LNCaP clone FGC (cell line): ENCODE measurements around the gene ZBTB16.
A peak's percentile ranks its signal among the peaks of the same experiment; 100 is the strongest.

ENCODE experiments used
- DNase-seq: peaks from one replicate; pipeline ENCODE4 v3.0.0-alpha.2; 2011; ENCODE audit warnings: low read depth
- H3K4me3 ChIP-seq: 2 replicates; pipeline ENCODE4 v1.5.1; 2011; ENCODE audit warnings: mild to moderate bottlenecking, low read depth, low read length, control low read depth
- TF ChIP-seq, protein P1 (sequence below): IDR thresholded peaks from 2 replicates; pipeline ENCODE4 v1.5.1; 2012; ENCODE audit warnings: mild to moderate bottlenecking; ENCODE audit not compliant: control insufficient read depth, insufficient read depth; ENCODE audit errors: extremely low read depth

Gene ZBTB16

DNA sequence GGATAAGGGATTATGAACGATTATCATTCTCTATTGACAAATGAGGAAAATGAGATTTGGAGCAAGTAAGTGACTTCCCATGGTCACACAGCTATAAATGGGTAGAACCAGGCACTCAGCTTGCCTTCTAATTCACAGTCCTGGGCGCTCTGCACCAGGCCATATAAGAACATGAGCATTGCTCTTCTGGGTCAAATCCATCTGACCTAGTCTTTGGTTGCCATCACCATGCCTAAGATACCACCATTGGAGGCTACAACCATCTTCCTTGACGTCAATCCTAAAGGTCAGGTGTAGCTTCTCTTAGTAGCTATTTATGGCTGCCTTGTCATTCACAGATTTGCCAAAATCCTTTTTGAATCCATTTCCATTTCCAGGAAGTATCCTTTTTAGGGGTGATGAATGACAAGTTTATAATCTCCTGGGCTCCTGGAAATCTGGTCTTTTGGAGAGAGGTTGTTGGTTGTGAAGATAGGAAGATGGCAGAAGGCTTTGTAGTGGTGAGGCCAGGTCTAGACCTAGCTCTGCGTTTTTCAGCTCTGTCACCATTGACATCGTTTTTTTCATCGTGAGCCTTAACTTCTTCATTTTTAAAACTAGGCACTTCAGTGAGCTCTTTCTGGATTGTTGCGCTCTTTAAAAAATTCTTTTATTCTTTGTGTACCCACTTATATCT, 11.1 kb downstream of the ZBTB16 start:
- TF ChIP-seq, protein P1, sequence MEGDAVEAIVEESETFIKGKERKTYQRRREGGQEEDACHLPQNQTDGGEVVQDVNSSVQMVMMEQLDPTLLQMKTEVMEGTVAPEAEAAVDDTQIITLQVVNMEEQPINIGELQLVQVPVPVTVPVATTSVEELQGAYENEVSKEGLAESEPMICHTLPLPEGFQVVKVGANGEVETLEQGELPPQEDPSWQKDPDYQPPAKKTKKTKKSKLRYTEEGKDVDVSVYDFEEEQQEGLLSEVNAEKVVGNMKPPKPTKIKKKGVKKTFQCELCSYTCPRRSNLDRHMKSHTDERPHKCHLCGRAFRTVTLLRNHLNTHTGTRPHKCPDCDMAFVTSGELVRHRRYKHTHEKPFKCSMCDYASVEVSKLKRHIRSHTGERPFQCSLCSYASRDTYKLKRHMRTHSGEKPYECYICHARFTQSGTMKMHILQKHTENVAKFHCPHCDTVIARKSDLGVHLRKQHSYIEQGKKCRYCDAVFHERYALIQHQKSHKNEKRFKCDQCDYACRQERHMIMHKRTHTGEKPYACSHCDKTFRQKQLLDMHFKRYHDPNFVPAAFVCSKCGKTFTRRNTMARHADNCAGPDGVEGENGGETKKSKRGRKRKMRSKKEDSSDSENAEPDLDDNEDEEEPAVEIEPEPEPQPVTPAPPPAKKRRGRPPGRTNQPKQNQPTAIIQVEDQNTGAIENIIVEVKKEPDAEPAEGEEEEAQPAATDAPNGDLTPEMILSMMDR = no peak
- no peak for DNase-seq
- H3K4me3 ChIP-seq = no peak overlapping the region

DNA sequence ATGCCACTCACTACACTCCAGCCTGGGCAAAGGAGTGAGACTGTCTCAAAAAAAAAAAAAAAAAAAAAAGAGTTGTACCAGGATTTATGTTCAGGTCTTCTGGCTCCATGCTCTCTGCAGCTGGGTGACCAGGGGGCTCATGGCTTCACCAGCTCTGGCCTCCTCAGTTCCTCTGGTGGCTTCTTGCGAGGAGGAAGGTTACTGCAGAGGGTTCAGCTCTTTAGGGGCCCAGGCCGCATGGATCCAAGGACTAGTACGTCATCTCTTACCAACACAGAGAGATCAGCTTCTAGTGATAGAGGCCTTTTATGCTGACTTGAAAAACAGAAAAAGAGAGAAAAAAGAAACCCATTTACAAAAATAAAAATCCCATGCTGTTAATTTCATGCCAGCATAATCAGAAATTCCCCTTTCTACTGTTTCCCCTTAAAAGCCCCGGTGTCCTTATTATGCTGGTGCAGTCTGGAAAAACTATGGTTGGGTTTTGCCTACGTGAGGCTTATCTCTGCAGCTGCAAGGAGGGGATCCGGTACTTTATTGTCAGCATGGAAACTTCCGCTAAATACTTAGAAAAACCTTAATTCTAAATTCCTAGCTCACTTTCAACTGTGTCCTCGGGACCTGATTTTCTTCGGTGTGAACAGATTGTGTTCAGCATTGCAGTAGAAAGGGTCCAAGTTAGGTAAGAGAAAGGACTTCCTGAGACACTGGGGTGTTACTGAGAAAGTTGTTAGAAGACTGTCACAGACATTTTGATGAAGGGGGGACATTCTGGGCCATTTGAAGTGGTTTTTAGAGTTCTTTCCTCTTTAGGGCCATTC, 13.7 kb downstream of the ZBTB16 start:
- TF ChIP-seq, protein P1 = no peak
- DNase-seq = no peak
- no peak overlapping the region for H3K4me3 ChIP-seq

DNA sequence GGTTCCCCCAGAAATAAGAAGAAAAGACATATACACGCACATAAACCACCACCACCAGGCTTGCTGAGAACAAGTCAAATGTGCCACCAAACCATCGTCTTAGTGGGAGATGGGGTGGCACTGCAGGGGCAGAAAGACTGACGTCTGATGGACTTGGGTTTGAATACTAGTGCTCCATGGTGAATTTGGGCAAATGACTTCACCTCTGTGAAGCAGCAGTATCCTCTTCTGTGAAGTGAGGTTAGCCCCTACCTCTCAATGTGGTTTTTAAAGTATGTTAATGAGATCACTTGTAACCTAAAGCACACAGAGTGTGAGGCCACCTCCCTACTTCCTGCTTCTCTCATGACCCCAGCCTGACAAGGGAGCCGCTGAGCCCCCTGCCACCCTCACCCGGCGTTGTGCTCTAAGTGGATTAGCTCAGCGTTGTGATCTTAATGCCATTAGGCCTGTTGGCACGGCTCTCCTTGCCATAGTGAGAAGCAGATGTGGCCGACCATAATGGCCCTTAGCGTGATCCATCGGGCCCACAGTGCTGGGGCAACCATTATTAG, 14.4 kb downstream of the ZBTB16 start:
- H3K4me3 ChIP-seq = no peak overlapping the region
- DNase-seq = no peak
- TF ChIP-seq, protein P1 = no peak

DNA sequence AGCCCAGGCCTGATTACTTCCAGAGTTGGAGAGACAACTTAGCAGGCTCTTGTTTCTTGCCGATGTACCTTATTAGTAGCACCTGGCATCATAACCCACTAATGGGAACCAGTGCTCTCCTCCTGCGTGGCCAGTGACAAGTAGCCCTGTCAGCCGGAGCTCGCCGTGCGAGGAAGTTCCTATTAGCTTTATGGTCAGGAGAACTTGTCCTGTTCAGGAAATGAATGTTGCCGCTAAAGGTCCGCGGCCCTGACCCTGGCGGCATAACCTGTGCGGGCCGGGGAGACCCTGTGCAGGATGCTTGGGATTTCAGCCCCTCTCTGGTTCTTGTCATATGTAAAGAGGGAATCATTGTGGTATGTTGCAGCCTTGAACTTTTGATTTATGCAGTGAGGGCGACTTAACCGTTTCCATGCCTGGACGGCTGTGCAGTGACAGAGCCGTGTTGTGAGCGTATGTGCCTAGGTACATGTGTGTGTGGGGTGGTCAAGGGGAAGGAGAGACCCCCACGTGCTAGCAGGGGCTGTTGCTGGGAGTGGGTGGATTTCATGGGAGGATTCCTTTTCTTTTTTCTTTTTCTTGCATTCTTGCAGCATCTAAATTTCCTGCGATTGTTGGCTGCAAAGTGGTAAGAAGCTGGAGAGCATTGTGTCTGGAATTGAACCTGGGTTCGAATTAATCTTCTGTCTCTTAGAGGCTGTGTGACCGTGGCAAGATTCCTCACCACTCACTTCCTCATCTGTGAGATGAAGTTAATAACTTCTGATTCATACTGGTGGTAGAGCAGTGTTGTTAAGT, 15.2 kb downstream of the ZBTB16 start:
- TF ChIP-seq, protein P1 = no peak

DNA sequence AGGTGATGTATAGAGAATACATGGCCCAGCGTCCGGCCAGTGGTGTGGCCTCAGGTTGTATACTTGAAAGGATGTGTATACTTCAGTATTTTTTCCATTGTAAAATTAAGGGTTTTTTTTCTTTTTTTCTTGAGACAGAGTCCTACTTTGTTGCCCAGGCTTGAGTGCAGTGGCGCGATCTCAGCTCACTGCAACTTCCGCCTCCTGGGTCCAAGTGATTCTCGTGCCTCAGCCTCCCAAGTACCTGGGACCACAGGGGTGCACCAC, 15.8 kb downstream of the ZBTB16 start:
- no peak overlapping the region for H3K4me3 ChIP-seq
- TF ChIP-seq, protein P1 = no peak
- DNase-seq = no peak

More for the DNA sequence above, 15.2 kb downstream of the ZBTB16 start:
- no peak for DNase-seq
- no peak overlapping the region for H3K4me3 ChIP-seq

DNA sequence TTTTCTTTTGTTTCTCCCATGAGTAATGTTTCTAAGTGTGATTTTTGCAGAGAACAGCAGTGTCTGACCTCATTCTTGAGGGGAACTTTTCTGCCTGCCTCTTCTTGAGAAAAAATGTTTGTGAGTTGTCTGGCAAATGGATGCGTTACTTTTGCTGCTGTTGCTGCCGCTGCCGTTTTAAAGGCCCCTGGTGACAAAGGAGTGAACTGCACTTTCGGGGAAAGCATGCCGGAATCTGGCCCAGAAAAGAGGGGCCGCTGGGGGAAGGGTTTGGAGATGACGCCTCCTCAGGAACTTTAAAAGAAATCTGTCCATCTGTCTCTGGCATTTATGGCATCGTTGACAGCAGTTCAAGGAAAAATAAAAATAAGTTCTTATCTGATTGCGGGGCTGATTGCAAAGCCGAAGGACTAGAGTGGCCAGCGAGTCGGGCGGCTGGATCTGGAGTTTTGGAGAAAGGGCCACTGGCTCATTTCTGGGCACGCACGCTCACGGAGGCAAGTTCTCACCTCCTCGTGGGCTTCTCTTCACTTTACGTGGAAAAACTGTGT, 16.5 kb downstream of the ZBTB16 start:
- DNase-seq = no peak
- H3K4me3 ChIP-seq = peak overlapping the region; percentile 25; the same call in 1 of the 2 replicates
- TF ChIP-seq, protein P1 = peak; percentile 55
